Measurements from ENCODE around the gene RHOC.

Gene RHOC

DNA sequence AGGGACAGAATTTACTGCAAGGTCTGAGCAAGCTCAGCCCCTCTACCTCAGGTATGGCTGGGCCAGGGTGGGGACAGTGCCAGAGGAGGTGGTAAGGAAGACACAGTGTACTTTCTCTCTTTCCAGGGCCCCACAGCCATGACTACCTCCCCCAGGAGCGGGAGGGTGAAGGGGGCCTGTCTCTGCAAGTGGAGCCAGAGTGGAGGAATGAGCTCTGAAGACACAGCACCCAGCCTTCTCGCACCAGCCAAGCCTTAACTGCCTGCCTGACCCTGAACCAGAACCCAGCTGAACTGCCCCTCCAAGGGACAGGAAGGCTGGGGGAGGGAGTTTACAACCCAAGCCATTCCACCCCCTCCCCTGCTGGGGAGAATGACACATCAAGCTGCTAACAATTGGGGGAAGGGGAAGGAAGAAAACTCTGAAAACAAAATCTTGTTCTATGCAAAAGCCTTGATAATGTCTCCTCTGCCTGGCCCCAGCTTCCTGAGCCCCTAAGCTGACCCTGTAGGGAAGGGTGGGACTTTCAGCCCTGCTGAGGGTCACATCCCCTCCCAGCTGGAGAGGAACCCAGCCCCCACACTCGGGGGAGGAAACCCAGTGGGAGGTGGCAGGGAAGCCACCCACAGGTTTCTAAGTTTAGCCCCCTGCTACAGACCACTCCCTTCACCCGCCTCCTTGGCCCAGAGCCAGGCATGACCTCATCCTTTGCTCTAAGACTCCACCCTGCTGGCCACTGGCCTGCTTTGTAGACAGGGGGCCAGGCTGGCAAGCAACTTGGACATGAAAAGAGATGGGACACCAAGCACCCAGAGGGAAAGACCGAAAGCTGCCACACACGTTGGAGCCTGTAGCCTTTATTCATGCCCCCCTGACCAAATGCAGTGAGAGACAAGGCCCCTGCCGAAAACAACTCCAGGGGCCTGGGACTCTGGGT is 6.4 kb downstream of the RHOC start:
- DNase-seq = peak; percentile 76

DNA sequence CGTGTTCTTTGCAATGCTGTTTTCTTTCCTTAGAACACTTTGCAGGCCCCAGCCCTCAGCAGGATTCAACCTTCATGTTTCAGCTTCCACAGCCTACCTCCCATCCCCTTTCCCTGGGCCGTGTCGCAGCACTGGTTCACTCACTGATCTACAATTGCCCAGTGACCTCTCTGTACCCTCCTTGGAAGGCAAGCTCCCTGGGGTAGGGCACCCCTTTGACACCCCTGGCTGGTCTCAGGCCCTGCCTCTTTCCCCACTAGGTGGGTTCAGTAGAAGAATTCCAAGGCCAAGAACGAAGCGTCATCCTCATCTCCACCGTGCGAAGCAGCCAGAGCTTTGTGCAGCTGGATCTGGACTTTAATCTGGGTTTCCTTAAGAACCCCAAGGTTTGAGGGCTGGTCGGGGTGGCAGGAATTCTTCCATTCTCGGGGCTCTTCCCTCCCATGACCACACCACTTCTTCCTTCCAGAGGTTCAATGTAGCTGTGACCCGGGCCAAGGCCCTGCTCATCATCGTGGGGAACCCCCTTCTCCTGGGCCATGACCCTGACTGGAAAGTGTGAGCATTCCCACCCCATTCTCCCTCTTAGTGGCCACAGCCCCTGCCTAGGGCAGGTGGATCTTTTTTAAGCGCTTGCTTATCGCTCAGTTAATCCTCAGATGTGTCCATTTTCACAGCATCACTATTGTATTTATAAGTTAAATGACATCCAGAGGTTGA is 7.3 kb downstream of the RHOC start:
- DNase-seq = no peak

DNA sequence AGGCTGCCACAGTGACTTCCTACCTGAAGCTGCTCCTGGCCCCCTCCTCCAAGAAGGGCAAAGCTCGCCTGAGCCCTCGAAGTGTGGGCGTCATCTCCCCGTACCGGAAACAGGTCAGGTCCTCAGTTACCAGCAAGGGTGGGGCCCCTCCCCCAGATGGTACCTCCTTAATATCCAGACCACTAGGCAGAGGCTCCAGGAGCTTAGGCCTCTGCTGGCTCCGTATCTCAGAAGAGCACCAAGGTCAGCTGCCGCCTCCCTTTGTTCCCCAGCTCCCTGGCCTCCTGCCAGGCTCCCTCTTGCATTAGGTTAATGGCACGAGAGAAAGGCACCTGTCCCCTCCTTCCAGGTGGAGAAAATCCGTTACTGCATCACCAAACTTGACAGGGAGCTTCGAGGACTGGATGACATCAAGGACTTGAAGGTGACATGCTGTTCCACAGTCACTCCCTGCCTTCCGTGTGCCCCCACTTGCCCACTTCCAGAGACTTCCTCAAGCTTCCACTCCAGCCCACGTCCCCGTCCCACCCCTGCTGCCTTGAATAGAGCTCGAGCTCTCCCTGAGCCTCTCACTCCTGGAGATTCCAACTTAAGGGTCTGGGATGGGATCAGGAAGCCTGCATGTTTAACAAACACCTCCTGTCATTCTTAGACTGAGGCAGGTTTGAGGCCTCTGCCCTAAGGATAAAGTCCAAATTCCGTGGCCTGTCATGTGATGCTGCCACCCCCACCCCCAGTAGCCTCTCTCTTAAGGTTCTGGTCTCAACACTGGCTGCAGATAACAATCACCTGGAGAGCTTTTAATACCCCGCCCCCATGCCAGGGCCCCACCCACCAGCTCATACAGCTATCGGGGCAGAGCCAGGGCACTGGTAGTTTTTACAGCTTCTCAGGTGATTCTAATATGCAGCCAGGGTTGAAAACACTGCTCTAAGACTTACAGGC is 8.3 kb downstream of the RHOC start:
- DNase-seq = no peak

DNA sequence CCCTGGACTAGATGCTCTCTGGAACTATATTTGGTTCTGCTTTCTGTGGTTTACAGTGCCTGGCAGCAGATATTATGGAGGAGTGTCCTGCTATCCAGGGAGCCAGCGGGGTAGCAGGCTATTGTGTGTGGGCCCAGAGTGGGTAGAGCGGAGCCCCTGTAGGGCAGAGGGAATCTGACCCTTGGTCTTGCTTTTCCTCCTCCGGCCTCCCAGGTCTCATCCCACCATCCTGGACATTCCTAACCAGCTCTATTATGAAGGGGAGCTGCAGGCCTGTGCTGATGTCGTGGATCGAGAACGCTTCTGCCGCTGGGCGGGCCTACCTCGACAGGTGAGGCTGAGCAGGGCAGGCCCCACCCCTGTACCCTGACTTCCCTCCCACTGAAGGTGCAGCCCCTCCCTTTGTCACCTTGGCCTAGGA is 9.1 kb downstream of the RHOC start:
- no peak for DNase-seq

DNA sequence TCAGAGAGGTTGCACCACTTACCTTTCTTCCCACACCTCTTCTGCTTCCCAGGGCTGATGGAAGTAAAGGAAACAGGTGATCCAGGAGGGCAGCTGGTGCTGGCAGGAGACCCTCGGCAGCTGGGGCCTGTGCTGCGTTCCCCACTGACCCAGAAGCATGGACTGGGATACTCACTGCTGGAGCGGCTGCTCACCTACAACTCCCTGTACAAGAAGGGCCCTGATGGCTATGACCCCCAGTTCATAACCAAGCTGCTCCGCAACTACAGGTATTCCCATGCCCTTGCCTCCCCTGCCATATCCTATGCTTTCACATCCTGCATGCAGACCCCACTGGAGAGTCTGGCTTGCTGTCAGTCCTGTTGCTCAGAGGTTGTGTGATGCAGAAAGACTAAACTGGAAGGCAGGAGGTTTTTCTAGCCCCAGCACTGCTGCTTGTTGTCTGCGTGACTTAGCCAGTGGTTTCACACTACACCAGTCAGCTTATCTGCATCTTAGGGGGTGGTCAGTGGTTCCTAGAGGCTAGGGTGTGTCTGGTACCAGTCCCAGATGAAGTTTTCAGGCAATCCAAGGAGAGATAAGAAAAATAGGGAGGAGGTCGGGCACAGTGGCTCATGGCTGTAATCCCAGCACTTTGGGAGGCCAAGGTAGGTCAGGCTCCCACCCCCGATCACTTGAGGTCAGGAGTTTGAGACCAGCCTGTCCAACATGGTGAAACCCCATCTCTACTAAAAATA is 10.2 kb downstream of the RHOC start:
- DNase-seq = no peak

GRCh38 chr1:112695276-112695675 is 11.7 kb downstream of the RHOC start:
- no peak for DNase-seq

DNA sequence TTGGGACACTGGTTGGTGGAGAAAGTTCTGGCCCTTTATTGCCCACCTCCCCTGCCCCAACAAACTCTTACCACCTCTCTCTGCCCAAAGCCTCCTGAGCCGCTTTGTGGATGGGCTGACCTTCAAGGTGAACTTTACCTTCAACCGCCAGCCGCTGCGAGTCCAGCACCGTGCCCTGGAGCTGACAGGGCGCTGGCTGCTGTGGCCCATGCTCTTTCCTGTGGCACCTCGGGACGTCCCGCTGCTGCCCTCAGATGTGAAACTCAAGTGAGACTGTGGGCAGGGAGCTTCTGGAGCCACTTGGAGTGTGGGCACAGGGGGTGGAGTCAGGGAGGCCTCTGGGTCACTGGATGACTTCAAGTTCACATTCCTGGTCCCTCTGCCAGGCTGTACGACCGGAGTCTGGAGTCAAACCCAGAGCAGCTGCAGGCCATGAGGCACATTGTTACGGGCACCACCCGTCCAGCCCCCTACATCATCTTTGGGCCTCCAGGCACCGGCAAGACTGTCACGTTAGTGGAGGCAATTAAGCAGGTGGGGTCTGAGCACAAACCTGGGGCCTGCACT is 12.5 kb downstream of the RHOC start:
- DNase-seq = no peak

DNA sequence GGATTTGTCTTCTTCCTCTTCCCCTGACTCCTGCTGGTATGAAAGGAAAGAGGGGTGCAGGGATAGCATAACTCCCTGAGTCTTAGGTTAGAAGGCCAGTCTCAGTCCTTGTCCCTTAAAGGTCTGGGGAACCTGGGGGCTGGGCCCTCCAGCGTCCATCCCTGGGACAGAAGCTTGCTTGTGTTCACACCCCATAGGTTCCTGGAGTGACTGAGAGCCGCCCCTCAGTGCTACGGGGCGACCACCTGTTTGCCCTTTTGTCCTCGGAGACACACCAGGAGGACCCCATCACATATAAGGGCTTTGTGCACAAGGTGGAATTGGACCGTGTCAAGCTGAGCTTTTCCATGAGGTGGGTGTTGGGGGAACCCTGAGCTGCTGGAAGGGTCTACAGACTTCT is 13.1 kb downstream of the RHOC start:
- DNase-seq = no peak

DNA sequence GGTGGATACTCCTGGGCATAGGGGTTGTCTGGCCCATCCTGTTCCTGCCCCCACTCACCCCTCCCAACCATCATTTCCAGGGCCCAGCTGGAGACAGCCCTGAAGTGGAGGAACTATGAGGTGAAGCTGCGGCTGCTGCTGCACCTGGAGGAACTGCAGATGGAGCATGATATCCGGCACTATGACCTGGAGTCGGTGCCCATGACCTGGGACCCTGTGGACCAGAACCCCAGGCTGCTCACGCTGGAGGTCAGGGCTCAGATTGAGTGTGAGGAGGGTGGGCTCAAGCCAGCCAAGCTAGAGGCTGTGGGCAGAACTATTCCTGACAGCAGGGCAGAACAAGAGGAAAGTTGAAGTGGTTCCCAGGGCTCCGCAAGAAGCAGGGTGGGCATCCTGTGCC is 14.2 kb downstream of the RHOC start:
- DNase-seq = no peak

DNA sequence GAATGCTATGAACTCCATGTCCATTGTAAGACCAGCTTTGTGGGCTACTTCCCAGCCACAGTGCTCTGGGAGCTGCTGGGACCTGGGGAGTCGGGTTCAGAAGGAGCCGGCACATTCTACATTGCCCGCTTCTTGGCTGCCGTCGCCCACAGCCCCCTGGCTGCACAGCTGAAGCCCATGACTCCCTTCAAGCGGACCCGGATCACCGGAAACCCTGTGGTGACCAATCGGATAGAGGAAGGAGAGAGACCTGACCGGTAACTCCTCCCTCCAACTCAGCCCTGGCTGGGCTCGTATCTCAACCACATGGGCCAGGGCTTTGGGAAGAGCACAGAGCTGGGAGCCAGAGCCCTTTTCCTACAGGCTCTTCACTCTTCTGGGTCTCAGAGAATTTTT is 17.1 kb downstream of the RHOC start:
- no peak for DNase-seq

DNA sequence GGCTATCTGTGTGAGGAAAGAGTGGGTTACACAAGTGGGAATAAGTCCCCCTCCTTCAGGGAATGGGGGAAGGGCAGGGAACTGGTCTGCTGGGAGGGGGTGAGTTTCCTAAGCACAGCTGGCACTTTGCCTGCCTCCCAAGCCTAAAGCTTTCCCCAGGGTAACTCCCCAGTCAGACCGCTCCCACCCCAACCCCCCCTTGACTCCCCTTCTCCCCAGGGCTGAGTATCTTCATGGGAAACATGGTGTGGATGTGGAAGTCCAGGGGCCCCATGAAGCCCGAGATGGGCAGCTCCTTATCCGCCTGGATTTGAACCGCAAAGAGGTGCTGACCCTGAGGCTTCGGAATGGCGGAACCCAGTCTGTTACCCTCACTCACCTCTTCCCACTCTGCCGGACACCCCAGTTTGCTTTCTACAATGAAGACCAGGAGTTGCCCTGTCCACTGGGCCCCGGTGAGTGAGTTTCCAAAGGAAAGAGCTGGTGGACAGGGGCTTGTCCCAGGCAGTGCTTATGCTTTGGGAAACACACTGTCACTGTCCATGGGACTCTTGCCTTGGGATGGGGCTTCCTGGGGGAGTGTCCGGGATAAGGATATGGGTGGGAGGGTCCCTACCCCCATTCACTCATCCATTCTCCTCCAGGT is 17.6 kb downstream of the RHOC start:
- DNase-seq = no peak

DNA sequence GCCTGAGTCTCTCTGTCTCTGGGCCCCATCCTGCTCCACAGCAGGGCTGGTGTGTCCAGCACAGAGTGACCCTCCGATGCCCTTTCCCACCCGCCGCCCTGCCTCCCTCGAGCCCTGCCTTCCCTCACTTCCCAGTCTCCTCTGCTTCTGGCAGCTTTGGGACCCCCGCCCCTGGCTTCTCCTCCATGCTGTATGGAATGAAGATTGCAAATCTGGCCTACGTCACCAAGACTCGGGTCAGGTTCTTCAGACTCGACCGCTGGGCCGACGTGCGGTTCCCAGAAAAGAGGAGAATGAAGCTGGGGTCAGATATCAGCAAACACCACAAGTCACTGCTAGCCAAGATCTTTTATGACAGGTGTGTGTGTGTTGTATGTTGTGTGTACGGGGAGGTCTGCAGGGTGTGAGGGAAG is 18.1 kb downstream of the RHOC start:
- no peak for DNase-seq

DNA sequence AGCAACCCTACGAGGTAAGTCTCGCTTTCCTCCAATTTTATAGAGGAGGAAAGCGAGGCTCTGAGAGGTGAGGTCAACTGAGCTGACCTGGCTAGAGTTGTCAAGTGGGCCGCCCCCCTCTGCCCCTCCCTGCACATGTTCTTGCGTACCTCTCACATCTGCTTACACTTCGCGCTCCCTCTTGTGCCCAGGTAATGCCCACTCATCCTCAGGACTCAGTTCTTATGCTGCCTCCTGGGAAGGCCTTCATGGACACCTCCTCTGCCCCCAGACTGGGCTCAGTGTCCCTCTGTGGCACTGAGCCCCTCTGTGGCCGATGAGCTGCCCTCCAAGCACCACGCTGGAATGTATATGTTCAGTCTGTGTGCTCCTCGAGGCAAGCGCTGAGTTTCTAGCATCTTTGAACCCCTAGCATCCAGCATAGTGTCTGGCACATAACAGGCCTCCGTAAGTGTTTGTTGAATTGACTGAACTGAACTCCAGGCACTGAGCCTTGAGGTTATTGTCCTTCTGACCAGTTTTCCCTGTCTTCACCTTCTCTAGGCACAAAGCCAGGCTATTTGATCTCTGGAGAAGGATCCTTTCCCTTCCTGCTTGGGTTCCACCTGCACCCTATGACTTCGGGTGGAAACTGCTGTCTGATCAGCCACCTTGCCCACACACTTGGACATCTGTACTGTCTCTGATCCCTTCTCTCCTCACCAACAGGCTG is 19.0 kb downstream of the RHOC start:
- no peak for DNase-seq

DNA sequence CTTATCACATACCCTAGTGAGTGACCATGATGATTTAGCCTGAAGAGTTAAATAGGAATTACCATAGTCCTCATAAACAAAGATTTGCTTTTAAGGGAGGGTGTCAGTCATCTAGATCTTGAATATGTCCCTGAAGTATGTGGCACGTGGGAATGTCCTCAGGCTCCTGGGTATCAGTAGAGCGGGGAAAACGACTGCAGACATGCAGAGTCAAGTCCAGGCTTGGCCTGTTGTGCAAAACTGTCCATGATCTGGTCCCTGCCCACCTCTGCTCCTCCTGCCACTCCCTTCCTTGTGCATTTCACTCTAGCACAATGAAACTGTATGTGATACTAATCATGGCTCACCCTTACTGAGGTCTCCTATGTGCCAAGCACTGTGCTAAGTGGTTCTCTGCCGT is 19.6 kb downstream of the RHOC start:
- no peak for DNase-seq

DNA sequence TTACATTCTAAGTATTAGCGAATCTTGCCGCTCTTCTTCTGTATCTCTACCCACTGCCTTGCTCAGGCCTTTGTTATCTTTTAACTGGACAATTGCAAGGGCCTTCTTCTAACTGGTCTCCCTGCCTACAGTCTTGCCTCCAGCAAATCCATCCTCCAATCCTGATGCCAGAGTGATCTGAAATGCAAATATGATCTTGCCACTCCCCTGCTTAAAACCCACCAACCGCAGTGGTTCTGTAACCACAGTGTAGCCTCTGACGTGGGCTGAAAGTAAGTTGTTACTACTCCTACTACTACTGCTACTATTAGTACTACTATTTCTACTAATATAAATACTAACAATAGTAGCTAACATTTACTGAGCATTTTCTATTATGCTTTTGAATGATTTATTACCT is 20.1 kb downstream of the RHOC start:
- DNase-seq = no peak

- DNase-seq = no peak
Measured at GRCh38 chr1:112686417-112686816, 20.5 kb downstream of the RHOC start.

DNA sequence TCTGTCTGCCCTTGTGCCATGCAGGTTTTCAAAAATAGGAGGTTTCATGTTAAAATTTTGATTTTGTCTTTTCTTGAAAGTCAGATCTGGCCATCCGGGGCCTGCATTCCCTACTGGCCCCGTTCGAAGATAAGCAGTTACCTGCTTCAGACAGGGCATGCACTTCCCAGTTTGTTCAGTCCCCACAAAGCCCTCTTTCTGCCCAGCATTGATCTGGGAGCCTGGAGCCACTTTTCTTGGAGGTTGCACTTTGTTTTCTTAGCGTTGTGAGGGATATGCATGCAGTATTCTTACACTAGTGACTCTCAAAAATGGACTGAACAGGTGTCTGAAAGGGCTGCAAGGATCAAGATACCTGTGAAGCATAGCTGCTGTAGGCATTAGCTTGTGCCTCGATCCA is 21.0 kb downstream of the RHOC start:
- no peak for DNase-seq

DNA sequence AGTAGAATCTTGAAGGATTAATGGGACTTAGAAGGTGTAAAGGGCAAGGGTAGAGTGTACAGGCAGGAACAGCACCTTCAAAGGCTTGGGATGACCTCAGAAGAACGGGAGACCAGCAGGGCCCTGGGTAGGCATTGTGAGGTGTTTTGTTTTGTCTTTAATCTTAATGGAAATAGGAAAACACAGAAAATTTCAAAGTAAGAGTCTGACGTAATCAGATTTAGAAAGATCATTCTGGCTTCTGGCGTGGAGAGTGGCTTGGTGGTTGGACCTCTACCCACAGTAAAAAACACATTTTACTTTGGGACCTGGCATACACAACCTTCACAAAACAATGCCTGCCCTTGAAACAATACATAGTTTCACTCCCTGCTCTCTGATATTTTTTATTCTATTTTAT is 28.3 kb downstream of the RHOC start:
- DNase-seq = no peak

DNA sequence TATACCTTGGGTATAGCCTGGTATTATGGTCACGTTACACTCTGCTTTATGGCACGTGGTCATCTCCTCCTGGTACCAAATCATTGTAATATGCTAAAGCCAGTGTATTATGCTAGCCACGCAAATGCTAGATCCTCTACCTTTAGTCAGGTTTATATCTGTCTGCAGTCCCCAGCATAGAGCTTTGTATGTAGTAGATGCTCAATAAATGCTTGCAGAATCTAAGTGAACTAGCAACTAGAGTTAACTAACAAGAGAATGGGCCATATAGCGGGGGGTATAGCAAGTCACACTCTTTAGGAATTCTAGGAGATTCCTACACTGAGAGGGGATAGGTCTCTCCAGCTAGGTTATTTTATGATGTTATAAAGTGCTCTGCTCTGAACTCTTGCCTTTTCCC is 29.4 kb downstream of the RHOC start:
- no peak for DNase-seq

DNA sequence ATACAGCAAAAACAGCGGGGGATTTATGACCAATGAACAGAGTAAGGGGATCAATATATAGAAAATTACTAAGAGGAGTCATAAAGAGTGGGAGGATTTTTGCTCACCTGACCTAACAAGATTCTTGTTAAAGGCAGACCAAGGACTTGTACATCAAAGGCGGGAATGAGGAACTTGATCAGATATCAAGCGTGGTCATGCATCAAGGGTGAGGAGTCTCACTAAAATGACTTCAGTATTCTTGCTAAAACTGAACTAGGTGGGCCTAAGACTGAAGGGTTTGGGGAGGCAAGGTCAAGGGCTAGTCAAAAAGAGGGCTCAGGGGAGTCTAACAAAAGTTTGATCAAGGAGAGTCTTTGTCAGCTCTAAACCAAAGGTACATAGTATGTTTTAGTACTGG is 30.4 kb downstream of the RHOC start:
- DNase-seq = no peak
